DND-41 (cell line): Measurements from ENCODE around the gene SF3B3.

Experiments
- CTCF ChIP-seq: IDR thresholded peaks from 2 replicates; pipeline ENCODE4 v1.5.1; 2012; ENCODE audit warnings: borderline replicate concordance, low read length, moderate library complexity, mild to moderate bottlenecking; ENCODE audit not compliant: poor library complexity, severe bottlenecking; ENCODE audit errors: extremely low read depth
- EZH2 ChIP-seq: IDR thresholded peaks from 3 replicates; pipeline ENCODE4 v1.6.1; 2012; ENCODE audit warnings: borderline replicate concordance, low read depth, mild to moderate bottlenecking, moderate library complexity, low read length, inconsistent platforms; ENCODE audit not compliant: severe bottlenecking

GRCh38 chr16:70565053-70565452 lies 41.4 kb downstream of the SF3B3 start:
- TF ChIP-seq EZH2 (no peak), CTCF (no peak)
